Astrocyte (in vitro differentiated cells and primary cell): ENCODE measurements around the gene RTP3. TPM values are rescaled to one million over a fixed set of nuclear protein-coding genes. Genes with fewer than 3 reads are reported as not detected.
A peak's percentile ranks its signal among the peaks of the same experiment; 100 is the strongest.

ENCODE experiments used
- DNase-seq: peaks from one replicate; pipeline ENCODE4 v3.0.0-alpha.2; 2010; ENCODE audit warnings: low read depth
- FAIRE-seq: peaks from 2 replicates; lab custom pipeline; 2011; peaks lifted over from hg19 to GRCh38; lab: Jason Lieb, UNC
- H2AFZ ChIP-seq: 2 replicates; pipeline ENCODE4 v1.6.0; 2012; ENCODE audit warnings: low read depth, low read length, inconsistent platforms
- H3K27ac ChIP-seq: 2 replicates; pipeline ENCODE4 v1.5.1; 2011; ENCODE audit warnings: low read depth, low read length, inconsistent platforms
- H3K27me3 ChIP-seq: 2 replicates; pipeline ENCODE4 v1.6.0; 2011; ENCODE audit warnings: low read length, inconsistent platforms; ENCODE audit not compliant: insufficient read depth
- H3K36me3 ChIP-seq: 2 replicates; pipeline ENCODE4 v1.5.1; 2011; ENCODE audit warnings: low read length, inconsistent platforms; ENCODE audit not compliant: insufficient read depth
- H3K4me1 ChIP-seq: 2 replicates; pipeline ENCODE4 v1.5.1; 2011; ENCODE audit warnings: low read length, inconsistent platforms; ENCODE audit not compliant: insufficient read depth
- H3K4me2 ChIP-seq: 2 replicates; pipeline ENCODE4 v1.6.0; 2012; ENCODE audit warnings: low read length, inconsistent platforms
- H3K4me3 ChIP-seq: 2 replicates; pipeline ENCODE4 v1.5.1; 2011; ENCODE audit warnings: low read depth, mild to moderate bottlenecking, low read length, inconsistent platforms; ENCODE audit not compliant: insufficient read depth
- H3K79me2 ChIP-seq: 2 replicates; pipeline ENCODE4 v1.6.0; 2012; ENCODE audit warnings: mild to moderate bottlenecking, low read length, inconsistent platforms; ENCODE audit not compliant: insufficient read depth
- H3K9ac ChIP-seq: 2 replicates; pipeline ENCODE4 v1.6.0; 2012; ENCODE audit warnings: mild to moderate bottlenecking, low read length, inconsistent platforms
- H3K9me3 ChIP-seq: 2 replicates; pipeline ENCODE4 v1.5.1; 2012; ENCODE audit warnings: low read depth, mild to moderate bottlenecking, low read length, inconsistent platforms; ENCODE audit not compliant: insufficient read depth
- H4K20me1 ChIP-seq: 2 replicates; pipeline ENCODE4 v1.6.0; 2012; ENCODE audit warnings: low read length, inconsistent platforms; ENCODE audit not compliant: insufficient read depth
- H3K27ac Mint-ChIP-seq: one replicate; pipeline ENCODE4 v1.8.0; 2021; ENCODE audit warnings: mild to moderate bottlenecking, mixed read lengths; ENCODE audit not compliant: unreplicated experiment
- H3K27me3 Mint-ChIP-seq: one replicate; pipeline ENCODE4 v1.8.0; 2021; ENCODE audit warnings: low read depth, mixed read lengths; ENCODE audit not compliant: unreplicated experiment
- H3K36me3 Mint-ChIP-seq: one replicate; pipeline ENCODE4 v1.8.0; 2021; ENCODE audit warnings: low read depth, mixed read lengths; ENCODE audit not compliant: unreplicated experiment
- H3K4me1 Mint-ChIP-seq: one replicate; pipeline ENCODE4 v1.8.0; 2021; ENCODE audit warnings: low read depth, mixed read lengths; ENCODE audit not compliant: unreplicated experiment
- H3K4me3 Mint-ChIP-seq: one replicate; pipeline ENCODE4 v1.8.0; 2021; ENCODE audit warnings: mild to moderate bottlenecking, moderate library complexity, mixed read lengths; ENCODE audit not compliant: unreplicated experiment
- H3K9me3 Mint-ChIP-seq: one replicate; pipeline ENCODE4 v1.8.0; 2021; ENCODE audit warnings: mild to moderate bottlenecking, mixed read lengths; ENCODE audit not compliant: unreplicated experiment
- CTCF ChIP-seq: IDR thresholded peaks from 2 replicates; pipeline ENCODE4 v1.5.1; 2011; ENCODE audit warnings: low read depth, mild to moderate bottlenecking, inconsistent platforms, low read length, moderate library complexity; ENCODE audit not compliant: insufficient read depth
- EZH2 ChIP-seq: IDR thresholded peaks from 2 replicates; pipeline ENCODE4 v1.6.1; 2012; ENCODE audit warnings: mild to moderate bottlenecking, low read length, inconsistent platforms; ENCODE audit not compliant: insufficient read depth
- total RNA-seq: library from RNA; stranded (reverse); gene quantifications from 2 replicates; pipeline ENCODE4 v1.2.1, GENCODE V29; 2021

Gene RTP3
- total RNA-seq, 1 donor from 2014 or later, result not detected

- H3K9ac ChIP-seq, result peak overlapping the region; percentile 68
- H4K20me1 ChIP-seq, result no peaks in the 10 kb centered on the region
- H3K27ac ChIP-seq, result peak overlapping the region; percentile 78
- H3K4me1 ChIP-seq, result peaks cover 21% of the 10 kb centered on the region
- H3K4me2 ChIP-seq, result peak overlapping the region; percentile 60
- H3K4me3 ChIP-seq, result no peak overlapping the region
- no peak overlapping the region for H2AFZ ChIP-seq
- H3K36me3 ChIP-seq, result no peaks in the 10 kb centered on the region
- H3K27me3 ChIP-seq, result no peaks in the 10 kb centered on the region
- FAIRE-seq (peak; percentile 84), DNase-seq (peak; percentile 86)
- H3K79me2 ChIP-seq, result no peaks in the 10 kb centered on the region
- Mint-ChIP-seq H3K36me3 (peaks cover 1% of the 10 kb centered on the region), H3K9me3 (peaks cover 4% of the 10 kb centered on the region), H3K27ac (peak overlapping the region; percentile 58), H3K4me1 (peaks cover 35% of the 10 kb centered on the region), H3K4me3 (no peak overlapping the region), H3K27me3 (peaks cover 13% of the 10 kb centered on the region)
- no peaks in the 10 kb centered on the region for H3K9me3 ChIP-seq
- TF ChIP-seq CTCF (no peak), EZH2 (no peak)
These were observed 1.8 kb upstream of the RTP3 start for GRCh38 chr3:46495901-46496456.

- H3K79me2 ChIP-seq, result no peaks in the 10 kb centered on the region
- H3K36me3 ChIP-seq, result no peaks in the 10 kb centered on the region
- H3K27me3 Mint-ChIP-seq, result peaks cover 11% of the 10 kb centered on the region
- no peaks in the 10 kb centered on the region for H3K27me3 ChIP-seq
- peak overlapping the region; percentile 53 for H3K27ac Mint-ChIP-seq
- H4K20me1 ChIP-seq, result no peaks in the 10 kb centered on the region
- H3K4me1 ChIP-seq, result peaks cover 30% of the 10 kb centered on the region
- H3K4me2 ChIP-seq, result peak overlapping the region; percentile 60
- no peak for DNase-seq
- no peak overlapping the region for H3K4me3 ChIP-seq
- H3K4me3 Mint-ChIP-seq, result no peak overlapping the region
- H2AFZ ChIP-seq, result no peak overlapping the region
- no peaks in the 10 kb centered on the region for H3K9me3 ChIP-seq
- peak; percentile 28 for TF ChIP-seq CTCF
- no peak for TF ChIP-seq EZH2
- H3K27ac ChIP-seq, result peak overlapping the region; percentile 78
- FAIRE-seq, result no peak
- H3K9ac ChIP-seq, result no peak overlapping the region
- peaks cover 1% of the 10 kb centered on the region for H3K36me3 Mint-ChIP-seq
- H3K9me3 Mint-ChIP-seq, result peaks cover 4% of the 10 kb centered on the region
- H3K4me1 Mint-ChIP-seq, result peaks cover 33% of the 10 kb centered on the region
These were observed 825 bp upstream of the RTP3 start for GRCh38 chr3:46496746-46497555.
